Measurements from ENCODE around the gene CCDC18.

DNA sequence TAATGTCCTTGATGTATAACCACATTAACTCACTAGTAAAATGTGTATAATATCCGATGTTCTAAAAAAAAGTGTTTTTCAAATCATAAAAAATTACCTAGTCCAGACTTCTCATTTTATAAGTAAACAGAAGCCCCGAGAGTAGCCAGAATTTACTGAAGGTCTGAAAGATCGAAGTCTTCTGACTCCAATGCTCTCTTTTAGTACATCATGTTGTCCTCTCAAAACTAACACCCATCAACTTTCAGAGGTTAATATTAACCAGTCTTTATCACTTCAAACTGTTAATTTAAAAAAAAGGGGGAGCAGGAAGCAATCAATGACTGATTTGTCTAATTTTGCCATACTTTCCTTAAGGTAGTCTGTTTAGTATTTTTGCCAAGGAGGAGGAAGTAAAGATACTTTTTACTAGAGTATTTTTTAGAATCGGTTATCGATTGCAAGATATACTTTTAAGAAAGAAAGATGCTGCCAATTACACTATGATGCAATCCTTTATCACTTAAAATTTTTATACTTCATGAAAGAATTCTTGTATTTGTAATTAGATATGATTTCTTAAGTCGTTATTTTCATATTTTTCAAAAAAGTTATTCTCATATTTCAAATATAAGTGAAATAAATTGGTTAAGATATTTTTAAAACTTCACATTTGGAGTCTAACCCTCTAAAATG, 25.5 kb downstream of the CCDC18 start:
- TF ChIP-seq CTCF (IDR thresholded peaks at IDR 0.05; ENCODE audit: low read depth, low read length) (no peak), EZH2phosphoT487 (IDR thresholded peaks at IDR 0.05; ENCODE audit: low read depth) (no peak)
